ENCODE data around the gene UPF1.
A peak's percentile ranks its signal among the peaks of the same experiment; 100 is the strongest.
"Not testable (repeated sequence)": the region's sequence is repeated elsewhere in the genome, so short reads cannot be mapped to it uniquely, and the experiment has no call there.

The UPF1 gene

DNA sequence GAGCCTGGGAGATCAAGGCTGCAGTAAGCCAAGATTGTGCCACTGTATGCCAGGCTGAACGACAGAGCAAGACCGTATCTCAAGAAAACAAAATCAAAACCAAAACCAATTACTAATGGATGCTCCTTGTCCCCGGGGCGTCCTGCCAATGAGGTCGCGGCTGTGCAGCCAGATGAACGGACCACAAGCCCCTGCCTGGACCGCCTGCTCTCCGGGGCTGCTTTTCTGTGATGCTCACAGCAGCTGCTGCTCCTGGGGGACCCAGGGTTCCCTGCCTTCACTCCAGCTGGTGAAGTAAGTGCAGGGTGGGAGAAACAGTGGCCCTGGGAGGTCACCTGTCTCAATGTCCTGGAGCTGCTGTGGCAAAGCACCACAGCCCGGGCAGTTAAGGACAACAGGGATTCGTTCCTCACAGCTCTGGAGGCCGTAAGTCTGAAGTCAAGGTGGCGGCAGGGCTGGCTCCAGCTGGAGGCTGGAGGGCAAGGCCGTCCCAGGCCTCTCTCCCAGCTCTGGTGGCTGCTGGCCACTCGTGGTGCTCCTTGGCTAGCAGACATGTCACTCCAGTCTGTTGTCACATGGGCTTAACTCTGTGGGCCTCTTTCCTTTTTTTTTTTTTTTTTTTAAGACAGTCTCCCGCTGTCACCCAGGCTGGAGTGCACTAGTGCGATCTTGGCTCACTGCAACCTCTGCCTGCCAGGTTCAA, 77.3 kb downstream of the UPF1 start:
- no peak overlapping the region for H3K4me3 ChIP-seq (ENCODE audit: control insufficient read depth, low read depth, low read length)
- no peak for DNase-seq (ENCODE audit: low read depth)
- TF ChIP-seq, protein P1, sequence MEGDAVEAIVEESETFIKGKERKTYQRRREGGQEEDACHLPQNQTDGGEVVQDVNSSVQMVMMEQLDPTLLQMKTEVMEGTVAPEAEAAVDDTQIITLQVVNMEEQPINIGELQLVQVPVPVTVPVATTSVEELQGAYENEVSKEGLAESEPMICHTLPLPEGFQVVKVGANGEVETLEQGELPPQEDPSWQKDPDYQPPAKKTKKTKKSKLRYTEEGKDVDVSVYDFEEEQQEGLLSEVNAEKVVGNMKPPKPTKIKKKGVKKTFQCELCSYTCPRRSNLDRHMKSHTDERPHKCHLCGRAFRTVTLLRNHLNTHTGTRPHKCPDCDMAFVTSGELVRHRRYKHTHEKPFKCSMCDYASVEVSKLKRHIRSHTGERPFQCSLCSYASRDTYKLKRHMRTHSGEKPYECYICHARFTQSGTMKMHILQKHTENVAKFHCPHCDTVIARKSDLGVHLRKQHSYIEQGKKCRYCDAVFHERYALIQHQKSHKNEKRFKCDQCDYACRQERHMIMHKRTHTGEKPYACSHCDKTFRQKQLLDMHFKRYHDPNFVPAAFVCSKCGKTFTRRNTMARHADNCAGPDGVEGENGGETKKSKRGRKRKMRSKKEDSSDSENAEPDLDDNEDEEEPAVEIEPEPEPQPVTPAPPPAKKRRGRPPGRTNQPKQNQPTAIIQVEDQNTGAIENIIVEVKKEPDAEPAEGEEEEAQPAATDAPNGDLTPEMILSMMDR (IDR thresholded peaks at IDR 0.05; ENCODE audit: control insufficient read depth, insufficient read depth, low read depth, low read length, missing control alignments), result no peak

DNA sequence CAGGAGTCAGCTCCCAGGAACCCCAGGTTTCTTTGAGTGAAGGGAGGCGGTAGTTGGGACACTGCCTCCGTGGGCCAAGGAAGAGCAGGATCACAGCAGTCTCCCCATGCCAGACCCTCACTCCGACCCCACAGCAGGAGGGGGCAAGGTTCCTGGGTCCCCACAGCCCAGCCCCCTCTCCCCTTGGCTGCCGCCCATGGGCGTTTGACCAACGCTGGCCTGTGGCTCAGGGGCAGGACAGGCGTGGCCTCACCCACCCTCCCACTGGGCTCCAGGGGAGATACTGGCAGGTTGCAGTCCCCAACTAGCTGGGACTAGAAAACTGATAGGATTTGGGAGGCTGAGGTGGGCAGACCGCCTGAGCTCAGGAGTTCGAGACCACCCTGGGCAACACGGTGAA, 78.3 kb downstream of the UPF1 start:
- no peak overlapping the region for H3K4me3 ChIP-seq (ENCODE audit: control insufficient read depth, low read depth, low read length)
- TF ChIP-seq, protein P1 (IDR thresholded peaks at IDR 0.05; ENCODE audit: control insufficient read depth, insufficient read depth, low read depth, low read length, missing control alignments), result no peak
- DNase-seq (ENCODE audit: low read depth), result no peak

DNA sequence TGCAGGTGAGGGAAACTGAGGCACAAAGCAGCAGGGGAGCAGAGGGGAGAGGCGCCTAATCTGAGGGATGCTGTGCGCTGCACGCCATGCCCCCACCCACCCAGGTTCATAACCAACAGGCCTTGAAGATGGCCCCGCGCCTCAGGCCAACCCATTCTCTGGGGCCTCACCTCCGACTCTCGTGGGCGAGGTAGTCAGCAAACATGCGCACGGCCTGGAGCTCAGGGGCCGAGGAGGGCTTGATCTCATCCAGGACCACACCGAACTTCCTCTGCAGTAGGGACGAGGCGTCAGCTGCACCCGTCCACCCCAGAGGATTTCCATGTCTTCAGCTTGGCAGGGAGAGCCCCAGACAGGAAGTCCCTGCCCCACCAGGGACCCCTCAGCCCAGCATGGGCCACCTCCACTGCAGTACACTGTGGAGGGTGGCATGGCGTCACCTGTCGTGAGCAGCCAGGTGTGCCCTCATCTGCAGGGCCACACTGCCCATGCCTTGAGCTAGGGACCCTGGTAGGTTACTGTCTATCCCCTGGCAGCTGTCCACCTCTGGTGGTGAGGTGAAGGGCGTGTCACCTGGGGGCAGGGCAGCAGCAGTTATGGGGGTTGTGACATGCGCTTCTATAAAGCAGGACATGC, 79.2 kb downstream of the UPF1 start:
- no peak for DNase-seq (ENCODE audit: low read depth)
- H3K4me3 ChIP-seq (ENCODE audit: control insufficient read depth, low read depth, low read length), result no peak overlapping the region
- TF ChIP-seq, protein P1 (IDR thresholded peaks at IDR 0.05; ENCODE audit: control insufficient read depth, insufficient read depth, low read depth, low read length, missing control alignments), result no peak

DNA sequence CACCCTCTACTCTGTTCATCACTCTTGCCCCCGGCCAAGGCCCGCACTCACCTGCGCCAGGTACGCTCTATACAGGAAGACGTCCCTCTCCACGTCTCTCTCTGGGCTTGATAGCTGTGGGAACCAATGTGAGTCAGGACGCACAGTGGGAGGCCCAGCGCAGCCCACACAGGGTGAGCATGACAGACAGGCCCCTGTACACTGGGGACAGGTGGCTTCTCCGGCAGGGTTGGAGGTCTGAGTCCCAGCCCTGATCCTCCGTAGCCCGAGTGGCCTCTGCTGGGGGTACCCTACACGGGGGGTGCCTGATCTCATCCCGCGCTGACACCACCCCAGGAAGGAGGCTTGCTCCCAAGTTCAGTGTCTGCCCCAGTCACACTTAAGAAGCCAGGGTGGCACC, 81.2 kb downstream of the UPF1 start:
- TF ChIP-seq, protein P1 (IDR thresholded peaks at IDR 0.05; ENCODE audit: control insufficient read depth, insufficient read depth, low read depth, low read length, missing control alignments), result no peak
- no peak overlapping the region for H3K4me3 ChIP-seq (ENCODE audit: control insufficient read depth, low read depth, low read length)
- no peak for DNase-seq (ENCODE audit: low read depth)

DNA sequence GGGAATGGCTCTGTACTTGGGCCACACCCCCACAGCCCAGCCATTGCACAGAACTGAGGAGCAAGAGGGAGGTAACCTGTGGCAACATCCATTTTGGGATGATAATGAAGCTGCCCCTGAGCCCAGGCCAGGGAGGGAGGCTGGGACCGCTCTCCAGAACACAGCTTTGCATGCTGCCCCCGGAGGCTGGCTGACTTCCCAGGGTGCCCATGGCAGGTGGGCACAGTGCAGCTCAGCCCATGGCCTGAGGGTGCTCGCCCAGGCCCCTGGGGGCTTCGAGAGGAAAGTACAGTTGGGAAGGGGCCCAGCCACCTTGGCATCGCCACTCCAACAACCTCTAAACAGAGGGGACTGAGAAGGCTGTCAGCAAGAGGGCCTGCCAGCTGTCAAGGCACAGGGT, 81.7 kb downstream of the UPF1 start:
- TF ChIP-seq, protein P1 (IDR thresholded peaks at IDR 0.05; ENCODE audit: control insufficient read depth, insufficient read depth, low read depth, low read length, missing control alignments), result no peak
- no peak overlapping the region for H3K4me3 ChIP-seq (ENCODE audit: control insufficient read depth, low read depth, low read length)
- DNase-seq (ENCODE audit: low read depth), result no peak

DNA sequence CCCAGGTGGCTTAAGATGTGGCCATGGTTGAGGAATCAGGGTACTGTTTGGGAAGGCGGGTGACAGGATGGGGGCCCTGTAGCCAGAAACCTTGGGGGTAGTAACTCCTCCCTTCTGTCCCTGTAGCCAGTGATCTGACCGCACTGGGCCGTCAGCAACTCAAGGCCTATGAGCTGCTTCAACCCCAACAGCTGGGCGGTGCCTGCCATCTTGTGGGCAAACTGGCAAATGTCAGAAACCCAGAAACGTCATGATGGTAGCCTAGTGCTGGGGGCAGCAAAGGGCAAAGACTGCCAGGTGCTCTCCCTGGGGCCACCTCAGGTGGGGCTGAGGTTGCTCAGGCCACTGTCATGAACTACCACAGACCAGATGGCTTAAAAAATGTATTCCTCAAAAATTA, 83.9 kb downstream of the UPF1 start:
- no peak overlapping the region for H3K4me3 ChIP-seq (ENCODE audit: control insufficient read depth, low read depth, low read length)
- TF ChIP-seq, protein P1 (IDR thresholded peaks at IDR 0.05; ENCODE audit: control insufficient read depth, insufficient read depth, low read depth, low read length, missing control alignments), result peak; percentile 40
- DNase-seq (ENCODE audit: low read depth), result no peak

DNA sequence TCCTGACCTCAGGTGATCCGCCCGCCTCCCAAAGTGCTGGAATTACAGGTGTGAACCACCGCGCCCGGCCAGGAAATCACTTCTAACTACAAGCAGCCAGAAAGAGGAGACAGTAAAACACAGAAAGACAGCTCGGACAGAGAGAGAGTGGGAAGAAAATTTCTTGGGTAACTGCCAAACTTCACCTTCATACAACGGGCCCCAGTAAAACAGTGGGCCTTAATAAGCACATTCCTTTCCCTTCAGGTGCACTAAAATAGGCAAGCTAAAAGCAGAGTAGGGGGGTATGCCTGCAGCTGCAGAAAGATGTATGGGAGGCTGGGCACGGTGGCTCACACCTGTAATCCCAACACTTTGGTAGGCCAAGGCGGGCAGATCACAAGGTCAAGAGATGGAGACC, 85.8 kb downstream of the UPF1 start:
- not testable (repeated sequence) for DNase-seq (ENCODE audit: low read depth); H3K4me3 ChIP-seq (ENCODE audit: control insufficient read depth, low read depth, low read length)

Measured in AG09309 (cell line).